GM21825 (cell line): Measurements from ENCODE around the gene VAV3.

Experiments used
- ATAC-seq: cut with Tn5 transposase; IDR thresholded peaks from one replicate; pipeline ENCODE4 v1.9.1; 2021; ENCODE audit warnings: mild to moderate bottlenecking, moderate library complexity; ENCODE audit not compliant: unreplicated experiment

Gene VAV3

DNA sequence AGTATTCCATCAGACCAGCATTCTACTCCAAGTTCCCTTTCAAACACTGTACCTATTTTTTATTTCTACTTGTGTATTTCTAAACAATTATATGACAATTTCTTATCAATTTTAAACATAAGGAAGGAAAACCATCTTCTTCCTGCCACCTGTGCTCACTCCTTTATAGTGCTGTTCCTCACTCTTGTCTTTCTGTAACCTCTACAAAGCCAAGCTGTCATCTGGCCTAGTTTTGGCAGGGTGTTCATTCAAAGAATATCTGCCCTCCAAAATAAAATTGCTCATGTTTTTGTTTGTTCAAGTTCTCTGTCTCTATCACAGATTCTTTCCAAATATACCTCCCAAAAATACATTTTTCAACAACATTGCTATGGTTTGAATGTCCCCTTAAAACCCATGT lies 360.2 kb downstream of the VAV3 start:
- ATAC-seq: no peak

DNA sequence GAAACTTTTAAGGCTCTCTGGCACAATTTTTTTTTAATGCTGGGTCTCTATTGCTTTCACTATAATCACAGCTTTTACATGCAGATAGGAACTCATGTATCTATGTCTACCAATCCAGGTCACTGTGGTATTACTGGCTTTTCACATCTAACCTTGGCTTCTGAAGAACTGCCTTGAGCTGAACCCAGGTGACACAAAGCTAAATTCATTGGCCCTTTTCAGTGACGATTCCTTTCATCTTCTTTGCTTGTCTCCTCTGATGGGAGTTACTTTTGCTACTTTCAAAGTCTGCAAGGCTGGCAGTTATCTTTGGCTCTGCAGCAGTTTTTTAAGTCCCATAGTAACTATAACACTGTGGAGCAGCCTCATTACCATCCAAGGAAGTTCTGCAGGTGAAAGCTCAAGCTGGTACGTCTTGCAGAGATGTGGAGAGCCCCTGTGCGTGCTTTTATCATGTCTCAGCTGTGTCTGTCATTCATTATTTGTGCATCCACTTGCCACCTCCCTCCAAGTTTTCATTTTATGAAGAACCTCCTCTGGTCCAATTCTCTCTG lies 364.3 kb downstream of the VAV3 start:
- ATAC-seq: no peak

DNA sequence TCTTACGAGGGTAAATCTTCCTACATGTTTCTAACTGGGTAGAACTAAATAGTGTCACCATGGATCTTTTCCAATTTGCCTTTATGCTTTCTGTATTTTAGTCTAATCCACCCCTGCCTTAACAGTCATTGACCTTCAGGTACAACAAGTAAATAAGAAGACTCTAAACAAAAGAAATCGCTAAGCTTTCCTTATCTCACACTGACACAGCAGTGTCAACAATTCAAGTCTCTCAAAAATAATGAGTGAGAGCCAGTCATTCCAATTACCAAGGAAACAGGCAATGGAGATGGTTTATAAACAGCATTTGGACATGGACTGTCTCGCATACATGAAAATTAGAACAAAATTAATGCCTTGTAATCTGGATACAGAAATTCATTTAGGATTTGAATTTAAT lies 365.8 kb downstream of the VAV3 start:
- no peak for ATAC-seq

DNA sequence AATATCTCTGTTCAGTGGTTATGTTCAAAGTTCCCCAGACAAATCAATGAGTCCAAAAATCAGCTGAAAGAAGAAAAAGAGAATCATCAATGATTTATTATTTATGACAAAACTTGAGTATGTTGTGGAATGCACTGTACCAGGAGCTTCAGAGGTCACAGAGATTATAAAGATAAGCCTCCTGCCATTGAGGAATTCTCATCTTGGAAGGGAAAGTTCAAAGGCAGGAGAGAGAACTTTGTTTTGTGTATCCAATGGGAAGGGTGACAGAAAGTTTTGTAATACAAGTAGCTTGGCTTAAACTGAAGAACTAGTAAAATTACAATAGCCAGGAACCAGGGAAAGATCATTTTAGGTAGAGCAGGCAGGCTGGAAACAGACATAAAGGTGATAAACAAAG lies 367.7 kb downstream of the VAV3 start:
- ATAC-seq: no peak

DNA sequence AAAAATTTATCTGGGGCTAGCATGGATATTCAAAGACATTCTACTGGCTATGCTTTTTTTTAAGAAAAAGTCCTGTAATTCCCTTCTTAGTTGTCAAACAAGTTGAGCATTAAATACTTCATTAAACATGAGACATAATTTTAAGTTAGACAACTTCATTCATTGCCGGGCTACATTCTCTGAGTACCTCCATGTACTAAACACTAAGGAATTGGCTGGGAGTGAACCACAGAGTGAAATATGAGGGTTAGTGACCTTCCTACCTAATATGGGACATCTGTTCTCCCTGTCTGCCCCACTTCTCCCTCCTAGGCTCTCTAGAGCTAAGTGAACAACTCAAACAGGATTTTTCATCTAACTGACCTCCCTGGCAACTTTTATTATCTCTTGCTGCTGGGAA lies 370.4 kb downstream of the VAV3 start:
- no peak for ATAC-seq

DNA sequence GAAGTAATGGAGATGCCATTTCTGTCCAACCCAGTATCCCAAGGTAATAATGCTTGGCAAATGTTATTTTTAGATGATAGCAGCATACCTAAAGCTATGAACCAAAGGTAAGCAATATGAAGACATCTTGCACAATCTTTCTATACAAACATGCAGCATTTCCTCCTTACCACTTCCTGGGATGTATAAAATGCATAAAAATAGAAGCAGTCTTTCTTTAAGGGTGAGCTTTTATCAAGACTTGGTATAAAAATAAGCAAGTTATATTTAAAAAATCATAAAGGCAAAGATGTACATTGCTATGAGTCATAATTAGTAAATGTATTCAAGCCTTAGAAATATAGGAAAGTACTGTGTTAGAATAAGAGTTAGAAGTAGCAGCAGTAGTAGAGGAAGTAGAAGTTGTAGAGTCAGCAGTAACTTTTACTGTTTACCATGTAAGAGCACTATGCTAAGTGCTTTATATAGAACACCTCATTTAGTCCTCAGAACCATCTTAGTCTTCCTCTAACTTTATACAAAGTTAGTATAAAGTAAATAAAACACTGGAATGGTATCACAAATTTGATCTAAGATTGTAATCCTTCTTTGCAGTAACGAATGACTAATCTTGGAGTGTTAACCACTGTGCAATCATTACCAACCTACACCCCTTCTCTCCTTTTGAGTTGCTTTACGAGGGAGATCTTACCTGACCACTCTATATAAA lies 371.3 kb downstream of the VAV3 start:
- ATAC-seq: no peak

DNA sequence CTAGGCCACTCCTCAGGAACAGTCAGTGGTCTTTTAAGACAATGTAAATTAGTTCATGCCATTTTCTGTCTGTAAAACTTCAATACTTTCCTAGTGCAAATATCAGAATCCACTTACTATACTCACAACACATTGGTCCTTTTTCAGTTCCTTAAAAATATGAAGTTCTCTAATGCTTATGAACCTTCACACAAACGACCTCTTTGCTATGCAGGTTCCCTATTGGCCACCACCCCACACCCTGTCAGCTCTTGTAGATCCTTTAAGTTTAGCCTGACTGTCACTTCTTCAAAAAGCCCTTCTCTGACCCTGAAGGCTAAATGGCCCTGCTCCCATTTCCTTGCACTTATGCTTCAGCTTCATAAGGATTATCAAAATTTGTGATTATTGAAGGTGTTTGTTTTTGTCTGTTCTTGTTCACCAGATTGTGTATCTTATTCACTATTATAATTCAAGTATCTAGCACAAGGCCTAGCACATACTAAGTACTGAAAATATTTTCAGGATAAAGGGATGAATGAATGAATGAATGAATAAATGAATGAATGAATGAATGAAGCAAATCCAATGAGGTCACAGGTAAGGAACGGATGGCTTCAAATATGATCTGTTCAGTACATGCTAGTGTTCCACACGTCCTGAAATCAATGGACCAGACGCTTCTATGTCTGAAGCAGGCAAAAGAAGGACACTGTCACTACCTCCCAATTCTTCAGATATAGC lies 373.9 kb downstream of the VAV3 start:
- no peak for ATAC-seq

DNA sequence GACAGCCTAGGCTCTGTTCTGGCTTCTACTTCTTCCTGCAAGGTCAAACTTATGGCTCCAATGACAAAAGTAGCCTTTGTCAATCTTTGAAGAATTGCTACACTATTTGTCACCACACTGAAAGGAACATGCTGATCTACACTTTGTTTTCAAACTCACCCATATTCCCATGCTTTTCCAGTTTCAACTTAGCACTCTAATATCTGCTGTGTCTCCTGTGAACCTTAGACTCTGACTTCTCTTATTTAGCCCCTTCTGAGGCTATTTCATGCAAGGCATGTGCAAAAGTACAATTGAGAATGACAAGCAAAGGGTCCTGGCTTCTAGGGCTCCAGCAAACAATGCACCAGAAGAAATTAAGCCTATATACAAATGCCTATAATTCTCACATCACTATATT lies 374.9 kb downstream of the VAV3 start:
- ATAC-seq: no peak

DNA sequence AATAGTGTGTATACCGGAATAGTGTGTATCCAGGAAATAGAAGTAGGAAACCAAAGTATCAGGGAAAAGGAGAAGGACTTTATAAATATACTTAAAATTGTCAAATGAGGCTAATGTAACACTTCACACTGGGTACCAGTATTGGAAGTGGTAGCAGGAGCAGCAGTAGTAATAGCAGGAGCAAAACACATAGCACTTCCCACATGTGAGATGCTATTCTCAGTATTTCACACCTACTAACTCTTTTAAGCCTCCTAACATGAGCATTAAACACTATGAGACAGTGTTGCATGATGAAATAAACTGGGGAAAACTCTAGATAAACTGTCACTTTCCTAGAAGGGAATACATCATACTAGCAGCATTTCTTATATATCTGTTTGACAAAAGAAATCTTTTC lies 376.7 kb downstream of the VAV3 start:
- no peak for ATAC-seq

DNA sequence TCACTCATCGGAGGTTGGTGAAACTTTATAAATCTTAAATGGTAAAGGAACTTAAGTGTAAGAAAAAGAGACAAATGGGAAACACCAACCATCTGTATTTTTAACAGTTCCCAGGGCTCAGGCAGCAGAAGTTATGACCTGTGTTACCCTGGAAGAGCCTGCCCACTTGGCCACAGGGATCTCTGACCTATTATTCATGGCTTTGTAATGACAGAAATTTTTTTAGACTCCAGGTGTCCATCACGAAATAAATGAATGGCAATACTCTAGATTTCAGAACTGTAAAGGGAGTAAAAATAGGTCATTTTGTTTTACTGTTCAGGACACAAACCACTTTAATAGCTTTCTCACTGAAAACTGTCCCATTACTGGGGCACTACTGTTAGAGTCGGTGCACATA lies 389.8 kb downstream of the VAV3 start:
- no peak for ATAC-seq

DNA sequence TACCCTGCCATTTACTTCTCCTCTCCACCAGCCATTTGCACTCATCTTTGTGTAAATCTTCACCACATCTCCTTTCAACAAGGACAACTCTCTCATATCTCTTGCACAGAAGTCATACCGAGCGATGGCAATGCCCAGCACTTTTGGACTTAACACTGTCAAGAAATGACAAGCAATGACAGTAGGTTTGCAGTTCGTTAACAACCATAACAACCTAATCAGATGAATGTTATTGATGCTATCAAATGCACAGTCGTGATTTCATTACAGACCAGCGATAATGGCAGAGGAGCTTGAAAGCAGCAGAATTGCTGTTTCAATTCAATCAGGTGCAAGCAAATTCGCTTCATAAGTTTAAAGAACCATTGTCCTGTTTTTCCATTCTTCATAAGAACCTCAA lies 390.9 kb downstream of the VAV3 start:
- no peak for ATAC-seq

DNA sequence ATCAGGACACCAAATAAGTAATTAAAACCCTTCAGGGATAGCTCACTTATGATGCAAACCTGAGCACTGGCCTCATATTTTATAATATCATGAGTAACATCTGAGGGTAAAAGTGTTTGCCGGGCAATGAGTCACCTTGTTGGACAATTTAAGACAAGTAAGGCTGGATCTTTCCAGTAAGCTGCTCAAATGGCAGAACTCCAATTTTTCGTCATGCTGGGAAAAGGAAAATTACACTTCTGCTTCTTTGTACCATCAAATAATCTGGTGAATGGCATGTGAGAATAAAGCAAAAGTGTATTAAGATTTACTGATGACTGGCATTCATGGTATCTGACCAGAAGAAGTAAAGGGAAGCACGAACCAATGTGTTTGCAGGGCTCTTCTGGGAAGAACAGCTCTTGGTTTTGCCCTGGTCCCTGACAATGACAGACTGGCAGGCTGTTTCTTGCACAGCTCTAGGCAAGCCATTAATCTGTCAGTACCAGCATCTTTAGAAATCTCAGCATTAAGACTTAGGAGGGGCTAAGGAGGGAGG lies 392.2 kb downstream of the VAV3 start:
- no peak for ATAC-seq

DNA sequence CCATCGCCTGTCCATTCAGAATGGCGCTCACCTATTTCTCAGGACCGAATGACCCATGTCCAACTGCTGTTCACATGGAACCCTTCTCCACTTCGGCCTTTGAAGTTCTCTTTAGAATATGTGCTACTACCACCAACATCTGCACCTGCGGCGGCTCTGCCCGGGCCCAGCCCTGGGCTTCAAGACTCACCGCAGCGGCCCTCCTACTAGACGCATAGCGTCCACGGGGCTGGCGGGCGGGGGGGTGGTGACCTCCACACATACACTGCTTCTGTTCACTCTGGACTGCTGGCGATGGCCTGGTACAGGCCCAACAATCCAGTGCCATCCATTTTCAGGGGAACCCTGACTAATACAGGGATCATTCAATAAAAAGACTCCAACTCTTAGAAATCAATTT lies 394.2 kb downstream of the VAV3 start:
- no peak for ATAC-seq

DNA sequence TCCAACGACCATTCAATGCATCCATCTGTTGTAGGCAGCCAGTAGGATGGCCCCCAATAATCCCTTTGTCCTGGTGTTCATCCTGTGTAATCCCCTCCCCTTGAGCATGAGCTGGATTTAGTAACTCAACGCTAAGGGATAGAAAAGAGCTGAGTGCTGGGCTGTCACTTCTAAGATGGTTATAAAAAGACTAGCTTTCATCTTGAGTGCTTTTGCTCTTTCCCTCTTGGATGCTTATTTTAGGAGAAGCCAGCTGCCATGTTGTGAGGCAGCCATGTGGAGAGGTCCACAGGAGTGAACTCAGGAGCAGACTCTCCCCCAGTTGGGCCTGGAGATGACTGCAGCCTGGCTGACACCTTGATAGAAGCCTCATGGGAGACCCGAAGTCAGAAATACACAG lies 401.5 kb downstream of the VAV3 start:
- ATAC-seq: no peak

DNA sequence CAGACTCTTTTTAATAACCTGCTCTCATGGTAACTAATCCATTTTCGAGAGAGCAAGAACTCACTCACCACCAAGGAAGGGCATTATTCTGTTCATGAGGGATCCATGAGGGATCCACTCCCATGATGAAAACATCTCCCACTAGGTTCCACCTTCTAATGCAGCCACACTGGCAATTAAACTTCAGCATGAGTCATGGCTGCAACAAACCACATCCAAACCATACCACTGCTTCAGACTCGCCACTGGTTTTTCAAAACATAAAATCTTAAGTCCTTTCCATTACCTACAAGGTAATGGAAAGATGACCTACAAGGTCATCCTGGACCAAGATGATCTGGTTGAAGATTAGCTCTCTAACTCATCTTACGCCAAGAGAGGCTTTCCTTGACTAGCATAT lies 405.1 kb downstream of the VAV3 start:
- no peak for ATAC-seq

DNA sequence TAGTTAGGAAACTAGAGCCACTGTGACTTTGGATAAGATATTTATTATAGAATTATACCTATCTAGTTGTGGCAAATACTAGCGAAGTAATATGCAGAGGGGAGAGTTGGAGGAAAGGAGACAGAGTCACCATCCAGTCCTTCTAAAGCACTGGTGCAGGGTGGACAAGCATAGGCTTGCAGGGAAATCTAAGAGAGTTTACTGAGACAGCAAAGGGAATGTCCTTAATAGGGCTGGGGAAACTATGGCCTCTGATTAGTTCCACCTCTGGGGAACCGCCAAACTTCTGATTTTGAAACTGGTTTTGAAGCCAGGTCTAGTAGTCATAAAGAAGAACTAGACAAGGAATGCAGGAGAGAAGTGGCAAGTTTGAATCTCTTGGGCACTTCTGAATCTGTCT lies 407.9 kb downstream of the VAV3 start:
- ATAC-seq: no peak

DNA sequence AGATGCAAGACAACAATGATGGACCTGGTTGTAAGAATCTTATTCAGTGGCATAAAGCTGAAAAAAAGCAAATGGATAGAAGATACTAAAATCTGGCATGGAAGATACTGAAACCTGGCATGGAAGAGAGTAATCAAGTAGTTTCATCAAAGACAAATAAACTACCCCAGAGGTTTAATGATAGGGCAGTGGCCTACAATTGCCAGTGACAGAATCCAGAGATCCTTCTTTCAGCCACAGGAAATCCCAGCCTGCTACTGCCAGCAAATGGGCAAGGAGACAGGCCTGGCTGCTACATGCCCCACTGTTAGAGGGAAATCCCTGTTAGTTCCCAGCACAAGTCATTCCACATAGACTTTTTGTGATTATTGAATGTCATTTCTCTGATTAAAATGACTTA lies 409.4 kb downstream of the VAV3 start:
- ATAC-seq: no peak

DNA sequence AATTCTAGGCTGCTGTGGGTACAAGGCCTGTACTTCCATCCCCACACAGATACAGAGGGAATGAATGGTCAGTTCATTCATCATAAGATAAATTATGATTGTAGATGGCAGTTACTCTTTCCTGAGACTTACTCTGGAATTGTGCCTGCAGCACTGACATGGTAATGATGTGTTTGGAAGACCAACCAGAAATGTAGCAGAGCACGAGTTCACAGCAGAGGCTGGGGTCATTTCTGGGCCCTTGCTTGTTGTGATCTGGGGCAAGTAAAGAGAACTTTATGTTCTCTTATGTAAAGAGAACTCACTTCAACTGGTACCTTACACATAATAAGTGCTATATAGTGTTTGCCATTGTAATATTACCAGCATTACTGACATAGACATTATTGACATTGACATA lies 412.2 kb downstream of the VAV3 start:
- no peak for ATAC-seq

DNA sequence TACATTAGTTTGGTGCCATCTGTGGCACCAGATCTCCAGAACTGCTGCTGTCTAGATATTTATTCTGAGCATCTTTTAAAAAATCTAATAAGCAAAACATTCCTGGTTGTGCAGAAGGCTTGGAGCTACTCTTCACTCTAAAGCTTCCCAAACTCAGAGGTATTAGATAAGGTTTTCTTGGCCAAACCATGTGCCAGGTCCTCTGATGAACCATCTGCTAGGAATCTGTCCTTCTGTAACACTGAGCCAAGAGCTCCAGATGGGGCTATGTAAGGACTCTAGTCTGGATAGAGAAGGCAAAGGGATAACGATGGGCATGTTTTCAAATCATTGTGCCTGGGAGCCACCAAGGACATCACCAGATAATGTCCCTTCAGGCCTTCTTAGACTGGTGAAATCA lies 413.5 kb downstream of the VAV3 start:
- ATAC-seq: no peak

DNA sequence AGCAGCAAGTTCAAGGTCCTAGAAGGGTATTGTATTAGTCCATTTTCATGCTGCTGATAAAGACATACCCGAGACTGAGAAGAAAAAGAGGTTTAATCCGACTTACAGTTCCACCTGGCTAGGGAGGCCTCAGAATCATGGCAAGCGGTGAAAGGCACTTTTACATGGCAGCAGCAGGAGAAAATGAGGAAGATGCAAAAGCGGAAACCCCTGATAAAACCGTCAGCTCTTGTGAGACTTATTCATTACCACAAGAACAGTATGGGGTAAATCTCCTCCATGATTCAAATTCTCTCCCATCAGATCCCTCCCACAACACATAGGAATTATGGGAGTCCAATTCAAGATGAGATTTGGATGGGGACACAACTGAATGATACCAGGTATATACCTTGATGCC lies 414.6 kb downstream of the VAV3 start:
- no peak for ATAC-seq

DNA sequence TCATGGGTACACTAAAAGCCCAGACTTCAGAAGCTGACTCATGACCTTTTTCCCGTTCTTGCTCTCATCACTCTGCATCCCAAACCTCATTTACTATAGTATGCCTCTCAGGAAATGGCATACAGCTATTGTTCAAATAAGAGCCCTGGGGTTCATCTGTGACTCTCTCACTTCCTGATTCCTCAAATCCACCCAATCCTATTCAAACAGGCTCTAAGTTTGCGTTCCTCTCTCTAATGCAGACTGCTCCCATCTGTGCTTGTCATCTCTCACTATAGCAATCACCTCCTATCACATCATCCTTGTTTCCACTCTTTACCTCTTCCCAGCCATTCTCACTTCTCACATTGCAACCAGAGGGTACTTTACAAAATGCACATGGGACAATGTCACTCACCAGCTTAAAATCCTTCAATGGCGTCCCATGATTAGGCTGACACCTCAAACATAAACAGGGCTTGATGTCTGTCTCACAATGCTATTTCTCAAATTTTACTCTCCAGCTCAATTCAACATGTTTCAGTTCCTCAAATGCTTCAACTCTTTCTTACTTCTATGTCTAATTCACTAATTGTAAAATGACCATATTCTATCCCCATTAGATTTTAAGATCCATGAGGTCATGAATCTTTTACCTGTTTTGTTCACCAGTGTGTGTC lies 415.7 kb downstream of the VAV3 start:
- ATAC-seq: no peak

DNA sequence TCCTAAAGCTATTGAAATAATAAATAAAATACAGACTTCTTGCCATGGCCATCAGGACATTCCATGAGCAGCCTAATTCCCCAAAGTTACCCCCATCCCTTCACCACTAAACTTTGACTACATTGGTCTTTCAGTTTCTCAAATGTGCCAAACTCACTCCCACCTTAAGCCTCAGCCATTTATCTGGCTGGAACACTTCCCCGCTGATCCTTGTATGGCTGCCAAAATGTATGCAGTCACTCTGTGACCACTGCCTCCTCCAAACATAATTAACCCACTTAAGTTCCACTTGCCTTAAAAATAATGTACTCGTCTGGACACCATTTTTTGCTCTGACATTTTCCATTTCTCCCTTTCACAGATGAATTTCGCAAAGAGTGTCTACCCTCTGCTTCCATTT lies 416.7 kb downstream of the VAV3 start:
- no peak for ATAC-seq
